ENCODE measurements around the gene NDUFA13. TPM values are rescaled to one million over a fixed set of nuclear protein-coding genes. Genes with fewer than 3 reads are reported as not detected.
"Not testable (repeated sequence)": the region's sequence is repeated elsewhere in the genome, so short reads cannot be mapped to it uniquely, and the experiment has no call there.

NDUFA13 gene
- 147 and 201 TPM in 2 replicates for total RNA-seq

DNA sequence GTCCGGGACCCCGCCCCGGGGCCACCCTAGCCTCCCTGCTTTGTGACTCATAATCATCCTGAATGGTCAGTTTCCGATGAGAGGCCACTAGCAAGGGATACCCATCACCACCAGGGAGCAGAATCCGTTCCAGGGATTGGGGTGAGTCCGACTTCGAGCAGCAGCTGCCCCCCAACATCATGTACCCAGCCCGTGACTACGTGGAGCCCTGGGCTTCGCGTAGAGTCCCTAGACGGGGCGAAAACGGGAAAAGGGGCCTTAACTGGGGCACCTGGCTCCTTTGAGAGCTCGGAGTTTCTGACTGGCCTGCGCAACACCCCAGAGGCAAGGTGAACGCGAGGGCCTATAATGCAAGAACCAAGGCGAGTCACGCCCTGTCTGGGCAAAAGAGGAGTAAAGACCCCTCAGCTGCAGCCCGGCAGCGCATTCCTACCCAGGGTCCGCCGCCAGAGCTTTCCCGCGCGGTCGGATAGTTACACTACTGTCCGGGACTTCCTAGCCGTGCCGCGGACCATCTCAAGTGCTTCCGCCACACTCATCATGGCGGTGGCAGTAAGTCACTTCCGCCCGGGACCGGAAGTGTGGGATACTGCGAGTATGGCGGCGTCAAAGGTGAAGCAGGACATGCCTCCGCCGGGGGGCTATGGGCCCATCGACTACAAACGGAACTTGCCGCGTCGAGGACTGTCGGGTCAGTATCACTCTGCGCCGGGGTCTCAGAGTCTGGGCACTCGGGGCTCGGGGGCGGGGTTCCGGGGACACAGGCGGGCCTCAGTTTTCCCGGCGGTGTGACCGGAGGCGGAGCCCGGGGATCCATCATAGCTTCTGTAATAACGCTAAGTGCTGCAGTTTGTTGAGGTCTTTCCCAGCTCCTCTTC, at the start of gene NDUFA13:
NDUFA13 (plus strand) TSS at position 584 of the 878 bp plus-strand sequence; CDS start at position 598, 14 bp downstream.
- DNase-seq (ENCODE audit: low read depth): peak; percentile 77

DNA sequence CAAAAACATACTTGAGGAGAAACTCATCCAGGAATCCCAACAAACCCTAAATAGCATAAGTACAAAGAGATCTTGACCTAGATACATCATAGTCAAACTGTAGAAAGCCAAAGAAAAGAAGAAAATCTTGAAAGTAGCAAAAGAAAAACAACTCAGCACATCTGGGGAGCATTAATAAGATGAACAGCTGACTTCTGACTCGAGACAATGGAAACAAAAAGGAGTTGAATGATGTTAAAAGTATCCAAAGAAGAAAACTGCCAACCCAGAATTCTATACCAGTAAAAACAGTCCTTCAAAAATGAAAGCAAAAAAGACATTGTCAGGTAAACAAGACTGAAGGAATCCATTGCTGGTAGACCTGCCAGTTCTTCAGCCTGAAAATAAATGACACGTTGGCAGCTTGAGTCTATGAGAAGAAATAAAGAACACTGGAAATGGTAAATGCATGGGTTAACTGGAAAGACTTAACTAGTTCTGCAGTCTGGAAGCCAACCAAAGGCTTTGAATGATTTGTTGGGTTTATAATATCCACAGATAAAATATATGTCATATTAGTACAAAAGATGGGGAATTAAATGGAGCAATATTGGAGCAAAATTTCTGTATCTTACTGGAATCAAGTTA, 47.5 kb upstream of the NDUFA13 start:
- no peak for DNase-seq (ENCODE audit: low read depth)

DNA sequence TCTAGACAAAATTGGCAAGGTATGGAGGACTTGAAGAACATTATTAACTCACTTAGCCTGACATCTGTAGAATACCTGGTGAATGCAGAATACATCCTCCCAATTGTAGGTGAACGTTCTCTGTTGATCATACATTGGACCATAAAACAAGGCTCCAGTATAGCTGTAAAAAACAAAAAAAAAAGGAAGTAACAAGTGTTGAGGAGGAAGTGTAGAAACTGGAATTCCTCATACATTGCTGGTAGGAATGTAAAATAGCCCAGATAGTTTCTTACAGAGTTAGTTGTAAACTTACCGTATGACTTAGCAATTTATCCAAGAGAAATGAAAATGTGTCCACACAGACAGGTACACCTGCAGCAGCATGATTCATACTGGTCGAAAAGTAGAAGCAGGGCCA, 45.4 kb upstream of the NDUFA13 start:
- no peak for DNase-seq (ENCODE audit: low read depth)

DNA sequence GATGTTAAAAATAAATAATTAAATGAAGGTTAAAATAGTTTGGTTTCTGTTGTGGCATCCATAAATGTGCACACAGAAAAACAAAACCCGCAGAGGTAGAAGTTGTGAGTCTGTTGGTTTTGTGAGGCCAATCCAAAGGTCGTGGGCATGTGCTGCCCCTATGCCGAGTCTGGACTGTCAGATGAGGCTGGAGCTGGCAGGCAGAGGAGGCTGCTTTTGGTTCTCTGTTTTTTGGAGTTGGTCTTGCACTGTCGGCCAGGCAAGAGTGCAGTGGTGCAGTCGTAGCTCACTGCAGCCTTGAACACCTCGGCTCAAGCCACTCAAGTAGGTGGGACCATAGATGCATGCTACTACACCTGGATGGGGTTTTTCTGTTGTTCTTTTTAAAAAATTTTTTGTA, 44.3 kb upstream of the NDUFA13 start:
- DNase-seq (ENCODE audit: low read depth): no peak

DNA sequence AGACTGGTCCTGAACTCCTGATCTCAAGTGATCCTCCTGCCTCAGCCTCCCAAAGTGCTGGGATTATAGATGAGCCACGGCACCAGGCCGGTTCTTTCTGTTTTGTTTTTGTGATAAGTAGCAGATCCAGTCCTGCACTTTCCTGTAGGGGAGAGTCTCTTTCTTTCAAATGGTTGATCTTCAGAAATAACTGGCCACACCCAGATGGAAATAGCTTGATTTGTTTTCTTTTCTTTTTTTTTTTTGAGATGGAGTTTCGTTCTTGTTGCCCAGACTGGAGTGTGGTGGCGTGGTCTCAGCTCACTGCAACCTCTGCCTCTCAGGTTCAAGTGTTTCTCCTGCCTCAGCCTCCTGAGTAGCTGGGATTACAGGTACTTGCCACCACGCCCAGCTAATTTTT, 43.9 kb upstream of the NDUFA13 start:
- not testable (repeated sequence) for DNase-seq (ENCODE audit: low read depth)

DNA sequence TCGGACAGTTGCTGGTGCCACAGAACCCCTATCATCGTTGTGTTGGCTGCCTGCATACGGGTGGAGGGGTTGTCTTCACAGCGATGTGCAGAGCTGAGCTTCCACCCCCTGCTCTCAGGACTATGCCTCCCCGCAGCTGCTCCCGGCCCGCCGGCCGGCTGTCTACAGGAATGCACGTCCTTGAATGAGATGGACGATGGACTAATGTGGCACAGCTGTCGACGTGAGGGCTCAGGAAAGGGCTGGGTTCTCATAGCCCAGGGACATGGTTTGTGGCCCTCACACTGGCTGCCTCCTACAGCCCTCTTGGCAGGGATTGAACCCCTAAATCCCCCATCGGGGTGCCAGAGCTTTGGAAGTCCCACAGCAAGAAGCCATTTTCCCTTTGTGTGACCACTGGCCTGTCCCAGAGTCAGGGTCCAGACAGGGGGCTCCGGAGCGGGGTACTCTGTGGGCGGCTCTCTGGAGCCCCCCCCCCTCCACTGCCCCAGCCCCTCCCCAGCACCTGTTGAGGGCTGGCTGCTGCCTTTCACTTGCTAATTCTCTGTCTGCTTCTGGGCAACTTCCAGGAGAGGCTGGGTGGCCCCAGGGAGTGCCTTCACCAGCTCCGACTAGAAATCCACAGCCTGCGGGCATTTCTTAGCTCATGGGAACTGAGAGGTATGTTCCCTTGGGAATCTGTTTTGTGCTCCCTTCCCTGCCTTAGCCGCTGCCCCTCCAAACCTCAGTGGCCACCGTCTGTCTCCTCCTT, 40.8 kb upstream of the NDUFA13 start:
- no peak for DNase-seq (ENCODE audit: low read depth)

DNA sequence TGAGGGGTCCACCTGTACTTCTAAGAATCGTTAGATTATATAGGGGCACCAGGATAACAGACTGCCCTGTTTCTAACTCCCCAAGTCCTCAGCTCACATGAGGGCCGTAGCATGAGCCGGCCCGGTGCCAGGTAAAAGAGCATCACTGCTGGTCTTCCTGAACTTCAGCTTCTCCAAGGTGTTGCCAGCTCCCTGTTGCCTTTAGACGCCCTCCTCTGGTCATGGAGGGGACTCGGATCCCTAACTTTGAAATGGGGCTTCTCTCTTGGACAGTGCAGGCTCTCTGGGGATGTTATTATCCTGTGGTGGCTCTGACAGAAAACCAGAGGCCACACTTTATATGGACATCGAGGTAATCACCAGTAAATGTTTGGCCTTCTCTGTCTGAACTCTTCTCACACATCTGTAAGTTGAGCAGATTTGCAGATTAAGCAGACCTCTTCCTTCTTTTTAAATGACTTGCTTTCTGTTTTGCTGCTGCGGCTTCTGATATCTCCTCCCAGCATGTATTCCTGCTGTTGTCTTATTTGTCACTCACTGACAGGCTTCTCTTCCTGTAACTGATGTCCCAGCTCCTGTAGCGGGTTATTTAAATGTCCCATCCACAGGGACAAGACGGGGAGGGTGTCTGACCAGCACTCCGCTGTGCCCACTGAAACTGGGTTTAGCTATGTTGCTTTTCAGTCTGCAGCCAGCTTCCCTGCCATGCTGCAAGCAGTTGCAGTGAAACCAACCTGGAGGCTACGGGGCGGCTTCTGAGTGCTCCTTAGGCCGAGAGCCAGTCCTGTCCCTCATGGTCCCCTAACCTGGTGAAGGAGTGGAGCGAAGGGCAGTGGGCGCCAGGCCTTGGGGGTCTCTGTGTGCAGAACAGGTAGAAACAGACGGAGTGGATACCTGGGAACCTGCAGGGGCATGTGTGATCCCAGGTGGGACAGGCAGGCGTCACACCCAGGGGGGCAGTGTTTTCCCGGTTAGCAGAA, 39.9 kb upstream of the NDUFA13 start:
- DNase-seq (ENCODE audit: low read depth): no peak

DNA sequence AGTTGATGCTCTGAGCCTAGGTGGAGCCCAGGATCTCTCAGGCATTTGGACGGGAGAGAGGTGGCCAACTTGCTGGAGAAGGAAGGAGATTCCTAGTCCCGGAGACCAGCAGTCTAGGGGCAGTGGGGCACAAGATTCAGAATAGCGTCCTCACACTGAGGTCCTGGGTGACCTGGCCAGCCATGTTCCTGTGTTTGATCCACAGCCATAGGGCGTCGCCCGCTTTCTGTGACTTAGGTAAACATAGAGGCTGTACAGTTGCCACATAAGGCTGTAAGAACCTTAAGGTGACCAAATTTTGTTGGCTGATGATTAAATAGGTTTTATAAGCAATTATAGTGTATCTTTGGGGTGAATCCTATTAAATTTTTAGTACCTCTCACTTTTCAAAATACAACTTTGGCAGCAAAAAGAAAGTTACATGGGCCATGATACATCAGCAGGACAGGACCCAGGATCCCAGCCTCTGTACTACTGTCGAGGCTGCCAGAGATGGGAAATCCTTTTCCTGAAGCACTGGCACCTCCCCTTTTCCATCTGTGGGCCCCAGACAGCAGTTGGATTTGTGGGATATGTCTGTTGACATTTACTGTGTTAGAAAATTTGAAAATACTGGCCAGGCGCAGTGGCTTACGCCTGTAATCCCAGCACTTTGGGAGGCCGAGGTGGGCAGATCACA, 38.2 kb upstream of the NDUFA13 start:
- DNase-seq (ENCODE audit: low read depth): no peak

DNA sequence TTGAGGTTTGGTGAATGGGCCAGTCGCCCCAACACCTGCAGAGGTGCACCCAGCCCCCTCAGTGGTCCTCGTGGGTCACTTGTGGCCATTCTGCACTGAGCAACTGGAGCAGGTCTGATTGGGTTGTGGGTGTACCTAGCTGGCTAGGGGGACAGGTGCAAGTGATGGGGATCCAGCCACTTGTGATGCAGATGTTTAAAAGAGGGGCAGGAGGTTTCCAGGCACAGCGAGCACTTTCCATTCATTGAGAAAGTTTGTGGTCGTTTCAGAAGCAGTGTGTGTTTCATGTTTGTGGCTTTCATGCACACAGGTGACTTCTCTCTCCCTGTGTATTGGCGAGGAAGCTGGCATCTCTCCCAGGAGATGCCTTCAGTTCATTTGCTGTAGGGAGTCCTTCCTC, 35.3 kb upstream of the NDUFA13 start:
- no peak for DNase-seq (ENCODE audit: low read depth)

DNA sequence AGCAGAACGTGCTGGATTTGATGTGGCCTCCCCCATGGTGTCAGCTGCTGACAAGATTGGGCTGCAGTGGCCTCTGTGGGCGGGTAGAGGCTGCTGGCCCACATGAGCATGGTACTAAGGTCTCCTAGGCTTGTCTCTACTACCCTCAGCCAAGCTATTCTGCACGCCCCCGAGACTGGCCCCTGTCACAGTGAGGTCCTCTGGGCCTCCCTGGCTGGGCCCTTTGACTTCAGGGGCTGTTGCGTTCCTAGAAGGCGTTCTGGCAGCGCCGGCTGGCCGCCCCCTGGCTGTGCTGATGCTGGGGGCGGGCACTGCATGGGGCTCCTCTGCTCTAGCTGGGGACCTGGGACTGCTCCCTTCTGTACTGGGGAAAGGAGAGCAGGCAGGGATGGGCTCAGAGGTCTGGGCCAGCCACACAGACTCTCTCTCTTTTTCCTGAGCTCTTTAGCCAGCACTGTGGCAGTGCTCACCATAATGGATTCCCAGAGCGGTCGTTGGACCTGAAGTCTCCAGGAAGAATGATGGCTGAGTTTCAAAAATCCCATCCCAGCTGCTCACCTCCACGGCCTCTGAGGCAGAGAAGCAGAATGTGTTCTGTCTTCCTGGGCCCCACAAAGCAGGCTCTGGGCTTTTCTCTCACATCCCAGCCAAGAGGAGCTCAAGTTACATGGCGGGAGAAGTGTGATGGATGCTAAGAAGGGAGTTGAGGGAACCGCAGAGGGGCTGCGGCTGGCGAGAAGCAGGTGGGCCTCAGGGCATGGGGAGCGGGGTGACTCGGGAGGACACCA, 33.0 kb upstream of the NDUFA13 start:
- no peak for DNase-seq (ENCODE audit: low read depth)

DNA sequence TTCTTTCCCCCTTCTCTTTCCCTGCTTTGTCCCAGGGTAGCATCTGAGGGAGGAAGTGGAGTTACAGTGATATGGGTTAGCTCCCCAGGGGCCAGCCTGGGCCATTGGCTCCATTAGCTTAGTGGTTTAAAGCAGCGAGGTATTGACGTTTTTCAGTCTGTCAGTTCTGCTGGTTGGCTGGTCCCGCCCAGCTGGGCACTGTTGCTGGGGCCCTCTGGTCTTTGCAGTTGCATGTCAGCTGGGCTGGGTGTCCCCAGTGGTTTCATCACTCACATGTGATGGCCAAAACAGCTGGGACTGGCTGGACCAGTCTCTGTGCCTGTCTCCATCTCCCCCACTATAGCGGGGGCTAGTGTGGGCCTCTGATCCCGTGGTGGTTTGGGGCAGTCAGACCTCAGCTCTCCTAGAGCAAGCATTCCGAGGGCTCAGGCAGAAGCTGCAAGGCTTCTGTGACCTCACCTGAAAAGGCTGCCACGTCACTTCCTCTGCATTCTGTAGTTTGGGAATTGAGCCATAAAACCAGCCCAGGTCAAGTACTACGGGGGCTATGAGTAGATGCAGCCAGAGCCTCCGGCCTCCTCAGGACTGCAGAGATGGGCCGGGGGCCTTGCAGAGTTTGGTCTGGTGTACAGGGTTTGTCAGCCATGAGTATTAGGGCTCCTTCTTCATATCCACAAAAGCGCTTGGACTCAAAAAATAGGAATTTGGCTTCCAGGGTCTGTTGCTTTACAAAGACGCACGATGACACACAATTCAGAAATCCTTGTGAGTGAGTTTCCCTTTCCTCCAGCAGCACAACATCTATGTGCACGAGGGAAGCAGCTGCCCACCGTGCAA, 30.6 kb upstream of the NDUFA13 start:
- no peak for DNase-seq (ENCODE audit: low read depth)

DNA sequence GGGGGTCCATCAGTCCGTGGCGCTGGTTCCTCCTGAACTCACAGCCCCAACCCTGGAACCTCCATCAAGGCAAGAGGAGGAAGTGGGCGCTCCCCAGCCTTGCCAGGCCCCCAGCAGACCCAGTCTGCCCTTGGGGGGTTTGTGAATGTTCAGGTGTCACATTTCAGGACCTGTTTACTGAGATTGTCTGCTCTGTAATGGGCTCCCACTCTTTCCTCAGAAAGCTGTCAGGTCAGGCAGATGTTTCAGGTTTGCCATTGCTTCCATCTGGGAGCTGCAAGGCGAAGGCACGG, 30.1 kb upstream of the NDUFA13 start:
- no peak for DNase-seq (ENCODE audit: low read depth)

DNA sequence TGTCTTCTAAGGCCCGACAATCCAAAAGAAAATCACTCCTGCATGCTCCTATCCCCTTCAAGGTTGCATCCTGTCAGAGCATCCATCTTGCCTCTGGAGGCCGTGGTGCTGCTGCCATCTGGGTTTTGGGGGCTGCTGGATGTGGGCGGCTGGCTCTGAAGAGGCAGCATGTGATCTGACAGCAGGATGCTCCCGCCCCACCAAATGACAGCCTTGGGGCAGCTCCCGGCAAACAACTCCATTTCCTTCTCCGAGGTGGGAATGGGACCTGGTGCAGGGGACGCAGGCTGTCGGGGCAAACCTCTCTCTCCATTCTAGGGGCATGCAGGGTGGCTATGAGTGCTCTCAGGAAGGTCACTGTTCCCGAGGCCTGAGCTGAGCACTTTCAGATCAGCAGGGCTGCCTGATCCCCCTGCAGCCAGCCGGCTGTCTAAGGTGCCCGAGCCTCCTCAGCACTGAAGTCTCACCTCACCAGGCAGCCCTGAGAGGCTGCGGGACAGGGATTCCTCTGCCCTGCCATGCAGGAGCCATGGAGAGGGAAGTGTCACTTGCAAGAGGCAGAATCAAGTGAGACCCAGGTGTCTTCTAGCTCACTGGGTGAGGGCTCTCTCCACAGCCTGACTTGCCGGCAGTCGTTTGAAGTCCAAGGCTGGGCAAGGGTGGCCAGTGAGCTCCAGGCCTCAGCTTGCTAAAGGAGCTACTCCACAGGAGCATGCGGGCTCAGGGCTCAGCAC, 29.5 kb upstream of the NDUFA13 start:
- DNase-seq (ENCODE audit: low read depth): no peak

DNA sequence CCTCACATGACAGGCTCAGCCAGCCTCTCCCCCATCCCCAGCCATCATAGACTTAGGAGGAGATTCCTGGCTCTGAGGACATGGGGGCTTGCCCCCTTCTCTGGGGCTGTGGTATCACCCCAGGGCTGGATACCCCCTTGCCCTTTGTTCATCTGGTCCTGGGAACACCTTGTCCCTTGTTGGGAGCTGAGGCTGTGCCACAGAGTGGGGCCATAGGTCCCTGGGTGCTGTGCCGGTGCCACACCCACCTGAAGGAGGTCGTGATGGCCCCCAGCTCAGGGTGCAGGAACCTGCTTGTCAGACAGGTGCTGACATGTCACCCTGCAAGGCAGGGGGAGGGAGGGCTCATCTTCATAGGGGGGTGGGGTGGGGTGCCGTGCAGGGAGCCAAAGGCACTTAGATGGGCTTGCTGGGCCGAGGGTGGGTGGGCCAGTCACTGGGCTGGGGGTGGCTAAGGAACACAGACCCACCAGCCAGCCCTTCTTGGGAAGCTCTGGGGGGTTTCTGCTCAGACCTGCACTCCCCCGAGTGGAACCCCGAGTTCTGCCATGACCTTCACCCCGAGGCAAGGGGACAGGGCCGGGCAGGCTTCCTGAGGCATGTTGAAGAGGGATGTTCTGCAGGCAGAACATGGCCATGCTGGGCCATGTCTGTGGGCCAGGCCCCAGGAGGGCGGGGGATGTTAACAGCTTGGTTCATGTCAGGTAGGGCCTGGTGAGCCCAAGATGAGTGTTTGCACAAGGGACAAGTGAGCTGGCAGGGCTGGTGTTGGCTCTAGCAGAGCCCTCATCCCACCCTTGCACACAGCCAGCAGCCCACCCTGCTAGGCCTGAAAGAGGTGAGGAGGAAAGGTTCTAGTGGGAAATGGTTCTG, 28.7 kb upstream of the NDUFA13 start:
- DNase-seq (ENCODE audit: low read depth): no peak

DNA sequence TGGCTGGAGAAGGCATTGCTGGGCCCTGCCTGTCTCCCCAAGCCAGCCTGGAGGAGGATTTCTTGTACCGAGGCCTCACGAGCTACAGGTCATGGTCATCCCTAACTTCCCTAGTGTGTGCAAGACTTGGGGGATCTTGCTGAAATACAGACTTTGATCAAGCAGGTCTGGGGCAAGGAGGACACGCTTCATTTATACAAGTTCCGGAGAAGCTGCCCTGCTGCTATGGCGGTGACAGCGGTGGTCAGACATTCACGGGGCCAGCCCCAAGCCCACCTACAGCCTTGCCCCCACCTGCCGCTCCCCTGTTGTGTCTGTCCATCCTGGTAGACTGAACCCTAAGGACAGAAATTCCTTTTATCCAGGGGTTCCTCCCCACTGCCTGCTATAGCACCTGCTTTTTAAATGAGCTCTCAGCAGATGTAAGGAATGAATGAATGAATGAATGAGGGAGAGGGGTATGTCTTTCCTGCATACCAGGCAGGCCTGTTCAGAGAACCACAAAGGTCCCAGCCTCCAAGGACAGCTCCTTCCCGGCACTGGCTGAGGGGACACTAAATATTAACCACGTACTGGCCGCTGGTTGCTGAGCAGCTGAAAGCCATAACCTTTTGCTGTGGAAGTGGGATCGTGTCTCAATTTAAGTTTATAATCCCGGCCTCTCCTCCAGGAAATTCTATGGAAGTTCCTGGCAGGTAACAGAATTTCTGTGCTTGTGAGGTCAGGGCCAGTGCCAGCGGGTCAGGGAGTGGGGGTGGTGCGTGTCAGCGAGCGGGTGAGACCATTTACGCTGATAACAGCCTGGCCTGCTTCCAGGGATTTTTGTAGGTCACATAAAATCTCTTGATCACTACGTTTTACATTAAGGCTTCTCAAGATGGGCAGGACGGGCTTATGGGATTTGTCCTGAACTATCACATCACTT, 27.8 kb upstream of the NDUFA13 start:
- peak; percentile 53 for DNase-seq (ENCODE audit: low read depth)
